Caco-2 (cell line): ENCODE data around the gene HTR6. TPM values are rescaled to one million over a fixed set of nuclear protein-coding genes. Genes with fewer than 3 reads are reported as not detected.
"Not testable (repeated sequence)": the region's sequence is repeated elsewhere in the genome, so short reads cannot be mapped to it uniquely, and the experiment has no call there.

Experiments
- BruUV-seq: library from RNA; stranded (reverse); fragments of 400-500 nt; replicated peaks from 2 replicates; lab custom pipeline; 2021; lab: Mats Ljungman, UMichigan
- CTCF ChIA-PET: fragments of 300-600 bp; sonication (Branson Sonifier 250); formaldehyde crosslinking; loops from one replicate; lab custom pipeline; 2022; ENCODE audit warnings: antibody characterized with exemption; lab: Charles Lee
- POLR2A ChIA-PET: fragments of 300-600 bp; sonication (Branson Sonifier 250); formaldehyde crosslinking; loops from one replicate; lab custom pipeline; 2022; ENCODE audit warnings: antibody characterized with exemption; lab: Charles Lee
- DNase-seq, 2 experiments: peaks; one replicate each; pipeline versions ENCODE4 v3.0.0 to v3.0.0-alpha.2; 2020 to 2022
- H3K27me3 ChIP-seq: replicated peaks from 2 replicates; pipeline ENCODE4 v1.6.0; 2011; ENCODE audit warnings: low read length; ENCODE audit not compliant: control insufficient read depth, insufficient read depth
- H3K36me3 ChIP-seq: 2 replicates; pipeline ENCODE4 v1.5.1; 2011; ENCODE audit warnings: low read length; ENCODE audit not compliant: control insufficient read depth, insufficient read depth
- H3K4me1 ChIP-seq: fragments of 250-450 bp; sonication (Bioruptor Pico); 2 replicates; pipeline ENCODE4 v1.5.1; 2020; ENCODE audit warnings: mild to moderate bottlenecking
- H3K4me3 ChIP-seq: 2 replicates; pipeline ENCODE4 v1.5.1; 2011; ENCODE audit warnings: low read depth, mild to moderate bottlenecking, control low read depth, low read length
- H3K9me3 ChIP-seq: fragments of 250-450 bp; sonication (Bioruptor Pico); 2 replicates; pipeline ENCODE4 v1.5.1; 2020; ENCODE audit warnings: mild to moderate bottlenecking, moderate library complexity
- H3K27ac Mint-ChIP-seq: one replicate; pipeline ENCODE4 v1.8.0; 2022; ENCODE audit warnings: mixed read lengths; ENCODE audit not compliant: unreplicated experiment
- H3K27me3 Mint-ChIP-seq: one replicate; pipeline ENCODE4 v1.8.0; 2022; ENCODE audit warnings: mixed read lengths; ENCODE audit not compliant: insufficient read depth, unreplicated experiment
- H3K36me3 Mint-ChIP-seq: one replicate; pipeline ENCODE4 v1.8.0; 2022; ENCODE audit warnings: mild to moderate bottlenecking, mixed read lengths; ENCODE audit not compliant: insufficient read depth, unreplicated experiment
- H3K4me1 Mint-ChIP-seq: one replicate; pipeline ENCODE4 v1.8.0; 2022; ENCODE audit warnings: low read depth, mixed read lengths; ENCODE audit not compliant: unreplicated experiment
- H3K4me3 Mint-ChIP-seq: one replicate; pipeline ENCODE4 v1.8.0; 2022; ENCODE audit warnings: mild to moderate bottlenecking, moderate library complexity, mixed read lengths; ENCODE audit not compliant: unreplicated experiment
- H3K9me3 Mint-ChIP-seq: one replicate; pipeline ENCODE4 v1.8.0; 2022; ENCODE audit warnings: mixed read lengths; ENCODE audit not compliant: unreplicated experiment
- CTCF ChIP-seq, 2 experiments: fragments of 200-600 bp in 1 of 2; IDR thresholded peaks; 1 replicate in 1 of 2; 2 replicates in 1 of 2; pipeline versions ENCODE4 v1.5.1 to v1.8.0; 2011 to 2022; ENCODE audit warnings: antibody characterized with exemption in 1 of 2, control low read depth in 1 of 2, inconsistent platforms in 1 of 2, low read depth in 1 of 2, low read length in 1 of 2, mild to moderate bottlenecking in 1 of 2, moderate library complexity in 1 of 2; ENCODE audit not compliant: insufficient read depth in 1 of 2, severe bottlenecking in 1 of 2, unreplicated experiment in 1 of 2
- intact Hi-C: fragments of 100-400 bp; cut with micrococcal nuclease; formaldehyde crosslinking; loops from one replicate; pipeline ENCODE4 v1.10.0; 2022; ENCODE audit not compliant: unreplicated experiment
- total RNA-seq: library from RNA; stranded (reverse); gene quantifications from 2 replicates; pipeline ENCODE4 v1.2.3, GENCODE V29; 2022

The HTR6 gene
- total RNA-seq, 1 experiment from 2014 or later: not detected

GRCh38 chr1:19636065-19636464, 28.6 kb upstream of the HTR6 start:
- Mint-ChIP-seq H3K4me3 (no peak overlapping the region), H3K27ac (no peak overlapping the region), H3K36me3 (peaks cover 6% of the 10 kb centered on the region), H3K27me3 (no peaks in the 10 kb centered on the region), H3K4me1 (no peaks in the 10 kb centered on the region), H3K9me3 (no peaks in the 10 kb centered on the region)
- BruUV-seq: no TSS peak
- Histone ChIP-seq H3K4me1 (peaks cover 11% of the 10 kb centered on the region), H3K27me3 (no peaks in the 10 kb centered on the region), H3K36me3 (no peaks in the 10 kb centered on the region), H3K4me3 (no peak overlapping the region), H3K9me3 (no peaks in the 10 kb centered on the region)
- intact Hi-C loops: no loop called here
- POLR2A ChIA-PET: no interaction called here
- no peak for TF ChIP-seq CTCF (IDR thresholded peaks at IDR 0.05; ENCODE audit: insufficient read depth in 1 of 2, low read depth in 1 of 2, low read length in 1 of 2, severe bottlenecking in 1 of 2, unreplicated experiment in 1 of 2)
- no peak for DNase-seq
- CTCF ChIA-PET: no interaction called here

GRCh38 chr1:19636749-19637148, 27.9 kb upstream of the HTR6 start:
- H3K27me3 Mint-ChIP-seq, H3K9me3 Mint-ChIP-seq, H3K4me1 Mint-ChIP-seq, H3K27ac Mint-ChIP-seq, intact Hi-C loops, H3K4me3 ChIP-seq, H3K36me3 ChIP-seq, H3K4me3 Mint-ChIP-seq, POLR2A ChIA-PET, H3K36me3 Mint-ChIP-seq, H3K9me3 ChIP-seq, BruUV-seq, CTCF ChIA-PET, H3K27me3 ChIP-seq, DNase-seq: not testable (repeated sequence)
- H3K4me1 ChIP-seq: peaks cover 11% of the 10 kb centered on the region

GRCh38 chr1:19637606-19638005, 27.1 kb upstream of the HTR6 start:
- intact Hi-C loops: no loop called here
- no peak overlapping the region for H3K27ac Mint-ChIP-seq
- H3K4me3 Mint-ChIP-seq: no peak overlapping the region
- H3K36me3 Mint-ChIP-seq: peaks cover under 1% of the 10 kb centered on the region
- ChIA-PET POLR2A (no interaction called here), CTCF (no interaction called here)
- H3K4me3 ChIP-seq: no peak overlapping the region
- H3K4me1 ChIP-seq: peaks cover 11% of the 10 kb centered on the region
- TF ChIP-seq CTCF (IDR thresholded peaks at IDR 0.05; ENCODE audit: insufficient read depth in 1 of 2, low read depth in 1 of 2, low read length in 1 of 2, severe bottlenecking in 1 of 2, unreplicated experiment in 1 of 2): no peak
- H3K9me3 Mint-ChIP-seq: no peaks in the 10 kb centered on the region
- H3K36me3 ChIP-seq: no peaks in the 10 kb centered on the region
- no peaks in the 10 kb centered on the region for H3K9me3 ChIP-seq
- BruUV-seq: no TSS peak
- H3K4me1 Mint-ChIP-seq: no peaks in the 10 kb centered on the region
- no peaks in the 10 kb centered on the region for H3K27me3 ChIP-seq
- no peak for DNase-seq
- no peaks in the 10 kb centered on the region for H3K27me3 Mint-ChIP-seq

- CTCF ChIA-PET, H3K9me3 ChIP-seq, intact Hi-C loops, H3K4me1 Mint-ChIP-seq, H3K27me3 Mint-ChIP-seq, H3K27ac Mint-ChIP-seq, H3K4me3 ChIP-seq, H3K36me3 ChIP-seq, H3K4me3 Mint-ChIP-seq, DNase-seq, H3K27me3 ChIP-seq, H3K9me3 Mint-ChIP-seq, H3K36me3 Mint-ChIP-seq, POLR2A ChIA-PET, BruUV-seq: not testable (repeated sequence)
- peaks cover 11% of the 10 kb centered on the region for H3K4me1 ChIP-seq
Measured at GRCh38 chr1:19639228-19639627, 25.4 kb upstream of the HTR6 start.
